K562 (cell line): ENCODE measurements around the gene SUPT5H. TPM values are rescaled to one million over a fixed set of nuclear protein-coding genes. Genes with fewer than 3 reads are reported as not detected.
A peak's percentile ranks its signal among the peaks of the same experiment; 100 is the strongest.

ENCODE experiments used
- RNF2 ChIP-seq: sonication (generic); IDR thresholded peaks from 2 replicates; pipeline ENCODE4 v1.6.1; 2016
- polyA plus RNA-seq, 8 experiments: library from polyadenylated mRNA; depleted of rRNA in 4 of 8; stranded (reverse) in 5 of 8; unstranded in 3 of 8; fragments of >200 nt; fragmentation: Nextera tagmentation in 2 of 8; fragmentation: Illumina TruSeq in 1 of 8; extraction: Ambion mirVana in 2 of 8; extraction: Trizol in 1 of 8; gene quantifications; 2 replicates each; pipeline versions ENCODE4 v1.2.1 to v1.2.3, GENCODE V29; 2011 to 2014; ENCODE audit warnings: inconsistent platforms in 1 of 8, missing spikeins in 1 of 8
- total RNA-seq, 7 experiments: library from RNA; depleted of rRNA in 6 of 7; stranded (reverse); fragments of >200 nt in 6 of 7; fragmentation: Illumina TruSeq in 2 of 7; extraction: Trizol in 2 of 7; gene quantifications; 2 replicates each; pipeline versions ENCODE4 v1.2.1 to v1.2.3, GENCODE V29; 2011 to 2021; ENCODE audit warnings: low replicate concordance in 1 of 7
- TF ChIP-seq, protein P1 (sequence below), 2 experiments: fragments of 450-650 bp in 1 of 2; sonication (generic) in 1 of 2; formaldehyde crosslinking in 1 of 2; IDR thresholded peaks; 2 replicates each; pipeline versions ENCODE4 v1.7.1 to v1.9.0; 2016 to 2022; ENCODE audit warnings: inconsistent platforms in 1 of 2, mild to moderate bottlenecking in 1 of 2, missing genetic modification reagents in 1 of 2
- TF ChIP-seq, protein P2 (sequence below): fragments of 450-650 bp; formaldehyde crosslinking; IDR thresholded peaks from 2 replicates; pipeline ENCODE4 v1.4.0; 2020; ENCODE audit warnings: mild to moderate bottlenecking, moderate library complexity

Gene SUPT5H
- total and polyA plus RNA-seq, 9 of the 15 experiments (the other 6 are each of a cell fraction or from before 2014, with no cell fraction given): 13.3 to 85.9 (median 35.9) TPM

DNA sequence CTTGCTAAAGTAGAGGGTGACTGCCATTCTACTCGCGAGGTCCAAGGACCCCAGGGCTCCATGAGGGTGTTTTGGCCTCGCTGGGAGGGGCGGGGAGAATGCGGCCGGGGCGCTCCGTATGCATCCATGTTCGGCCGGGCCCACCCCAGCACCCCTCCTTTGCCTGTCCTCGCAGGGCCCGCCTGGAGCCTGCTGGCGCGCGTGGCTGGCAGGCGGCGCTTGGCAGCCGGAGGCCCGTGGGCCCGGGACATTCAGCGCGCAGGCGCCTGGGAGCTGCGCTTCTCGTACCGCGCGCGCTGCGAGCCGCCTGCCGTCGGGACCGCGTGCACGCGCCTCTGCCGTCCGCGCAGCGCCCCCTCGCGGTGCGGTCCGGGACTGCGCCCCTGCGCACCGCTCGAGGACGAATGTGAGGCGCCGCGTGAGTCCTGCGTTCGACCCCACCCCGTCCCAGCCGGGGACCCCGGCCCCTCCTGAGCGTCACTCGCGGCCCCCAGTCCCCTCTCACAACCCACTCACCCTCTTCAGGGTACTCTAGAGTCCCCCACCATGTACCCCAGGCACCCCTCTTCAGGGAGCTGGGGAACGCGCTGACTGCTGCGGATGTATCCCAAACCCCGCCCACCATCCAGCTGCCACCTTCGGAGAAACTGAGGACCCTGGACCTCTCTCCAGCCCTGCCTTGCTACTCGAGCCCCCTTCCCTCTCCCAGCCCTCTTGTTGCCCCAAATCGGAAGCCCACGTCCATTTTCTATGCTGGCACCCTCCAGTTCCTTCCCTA, 57.4 kb downstream of the SUPT5H start (continued):
- TF ChIP-seq, protein P1, sequence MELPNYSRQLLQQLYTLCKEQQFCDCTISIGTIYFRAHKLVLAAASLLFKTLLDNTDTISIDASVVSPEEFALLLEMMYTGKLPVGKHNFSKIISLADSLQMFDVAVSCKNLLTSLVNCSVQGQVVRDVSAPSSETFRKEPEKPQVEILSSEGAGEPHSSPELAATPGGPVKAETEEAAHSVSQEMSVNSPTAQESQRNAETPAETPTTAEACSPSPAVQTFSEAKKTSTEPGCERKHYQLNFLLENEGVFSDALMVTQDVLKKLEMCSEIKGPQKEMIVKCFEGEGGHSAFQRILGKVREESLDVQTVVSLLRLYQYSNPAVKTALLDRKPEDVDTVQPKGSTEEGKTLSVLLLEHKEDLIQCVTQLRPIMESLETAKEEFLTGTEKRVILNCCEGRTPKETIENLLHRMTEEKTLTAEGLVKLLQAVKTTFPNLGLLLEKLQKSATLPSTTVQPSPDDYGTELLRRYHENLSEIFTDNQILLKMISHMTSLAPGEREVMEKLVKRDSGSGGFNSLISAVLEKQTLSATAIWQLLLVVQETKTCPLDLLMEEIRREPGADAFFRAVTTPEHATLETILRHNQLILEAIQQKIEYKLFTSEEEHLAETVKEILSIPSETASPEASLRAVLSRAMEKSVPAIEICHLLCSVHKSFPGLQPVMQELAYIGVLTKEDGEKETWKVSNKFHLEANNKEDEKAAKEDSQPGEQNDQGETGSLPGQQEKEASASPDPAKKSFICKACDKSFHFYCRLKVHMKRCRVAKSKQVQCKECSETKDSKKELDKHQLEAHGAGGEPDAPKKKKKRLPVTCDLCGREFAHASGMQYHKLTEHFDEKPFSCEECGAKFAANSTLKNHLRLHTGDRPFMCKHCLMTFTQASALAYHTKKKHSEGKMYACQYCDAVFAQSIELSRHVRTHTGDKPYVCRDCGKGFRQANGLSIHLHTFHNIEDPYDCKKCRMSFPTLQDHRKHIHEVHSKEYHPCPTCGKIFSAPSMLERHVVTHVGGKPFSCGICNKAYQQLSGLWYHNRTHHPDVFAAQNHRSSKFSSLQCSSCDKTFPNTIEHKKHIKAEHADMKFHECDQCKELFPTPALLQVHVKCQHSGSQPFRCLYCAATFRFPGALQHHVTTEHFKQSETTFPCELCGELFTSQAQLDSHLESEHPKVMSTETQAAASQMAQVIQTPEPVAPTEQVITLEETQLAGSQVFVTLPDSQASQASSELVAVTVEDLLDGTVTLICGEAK (IDR thresholded peaks at IDR 0.05): no peak
- TF ChIP-seq, protein P1 (CRISPR knock-in tag; IDR thresholded peaks at IDR 0.05): peak; percentile 67
- peak; percentile 79; the same call in 1 of the 2 replicates for TF ChIP-seq RNF2
- TF ChIP-seq, protein P2, sequence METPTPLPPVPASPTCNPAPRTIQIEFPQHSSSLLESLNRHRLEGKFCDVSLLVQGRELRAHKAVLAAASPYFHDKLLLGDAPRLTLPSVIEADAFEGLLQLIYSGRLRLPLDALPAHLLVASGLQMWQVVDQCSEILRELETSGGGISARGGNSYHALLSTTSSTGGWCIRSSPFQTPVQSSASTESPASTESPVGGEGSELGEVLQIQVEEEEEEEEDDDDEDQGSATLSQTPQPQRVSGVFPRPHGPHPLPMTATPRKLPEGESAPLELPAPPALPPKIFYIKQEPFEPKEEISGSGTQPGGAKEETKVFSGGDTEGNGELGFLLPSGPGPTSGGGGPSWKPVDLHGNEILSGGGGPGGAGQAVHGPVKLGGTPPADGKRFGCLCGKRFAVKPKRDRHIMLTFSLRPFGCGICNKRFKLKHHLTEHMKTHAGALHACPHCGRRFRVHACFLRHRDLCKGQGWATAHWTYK (CRISPR knock-in tag): peak; percentile 79
